ENCODE measurements around the gene SNRPD2. TPM values are rescaled to one million over a fixed set of nuclear protein-coding genes. Genes with fewer than 3 reads are reported as not detected.

Gene SNRPD2
- total and polyA plus RNA-seq, 2 of the 8 experiments (the other 6 are each of a cell fraction or from before 2014, with no cell fraction given): 645 to 759 TPM

DNA sequence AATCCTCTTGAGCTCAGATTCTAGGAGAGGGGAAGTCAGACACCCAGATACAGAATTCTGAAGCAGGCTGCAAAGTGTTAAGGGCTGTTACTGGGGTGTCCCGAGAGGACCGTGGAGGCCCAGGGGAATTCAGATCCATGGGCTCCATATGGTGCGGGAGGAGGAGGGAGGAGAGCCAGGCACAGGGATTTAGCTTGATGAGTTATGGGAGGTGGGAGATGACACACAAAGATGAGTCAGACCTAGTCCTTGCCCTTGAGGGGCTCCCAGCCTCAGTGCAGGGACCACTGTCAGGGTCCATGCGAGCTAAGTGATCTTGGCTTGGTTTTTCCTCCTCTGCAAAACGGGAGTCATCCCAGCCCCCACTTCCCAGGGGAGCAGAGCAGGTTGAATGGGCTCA is 38.1 kb downstream of the SNRPD2 start:
- no peak overlapping the region for H3K27ac ChIP-seq (ENCODE audit: low read depth, low read length)
- no peaks in the 10 kb centered on the region for H3K23me2 ChIP-seq (ENCODE audit: low read depth, low read length)
- H4K91ac ChIP-seq (replicated peaks; ENCODE audit: insufficient read length, low read length): no peak overlapping the region
- H3K4me1 ChIP-seq (replicated peaks in 1 of 4; ENCODE audit: control insufficient read depth in 3 of 4, insufficient read depth in 4 of 4, low read length in 3 of 4): peaks cover 0 to 4% (median 1%) of the 10 kb centered on the region in 4 experiments; a peak in 3 of 7 replicates
- H3K18ac ChIP-seq (ENCODE audit: extremely low read depth, low read length): no peak overlapping the region
- FAIRE-seq: no peak
- no peak overlapping the region for H2BK120ac ChIP-seq (replicated peaks; ENCODE audit: low read depth, low read length)
- no peaks in the 10 kb centered on the region for H3K79me1 ChIP-seq (ENCODE audit: low read depth, low read length)
- no peak overlapping the region for H3K23ac ChIP-seq (ENCODE audit: insufficient read length)
- no peak overlapping the region for H2BK12ac ChIP-seq (ENCODE audit: low read depth, low read length)
- H3K4ac ChIP-seq (replicated peaks; ENCODE audit: insufficient read length, low read depth, low read length): no peak overlapping the region
- no peaks in the 10 kb centered on the region for H3K36me3 ChIP-seq (ENCODE audit: control insufficient read depth in 2 of 4, insufficient read depth in 4 of 4, low read length in 3 of 4)
- no peak overlapping the region for H4K8ac ChIP-seq (ENCODE audit: extremely low read depth, insufficient read depth, low read length)
- no peak overlapping the region for H3K14ac ChIP-seq (ENCODE audit: insufficient read length)
- H3K4me3 ChIP-seq (ENCODE audit: extremely low read depth in 1 of 4, insufficient read depth in 2 of 4, low read depth in 3 of 4, low read length in 4 of 4): no peak overlapping the region
- no peak overlapping the region for H3K4me2 ChIP-seq (ENCODE audit: insufficient read depth in 1 of 2, low read depth in 2 of 2, low read length in 2 of 2)
- H2AK5ac ChIP-seq (ENCODE audit: low read depth, low read length): no peak overlapping the region
- H2AFZ ChIP-seq (ENCODE audit: low read length): peak overlapping the region; percentile 70
- H3K27me3 ChIP-seq (replicated peaks in 1 of 4; ENCODE audit: control insufficient read depth in 3 of 4, extremely low read depth in 1 of 4, insufficient read depth in 3 of 4, low read length in 3 of 4): no peaks in the 10 kb centered on the region
- POLR2A ChIA-PET (ENCODE audit: partially characterized antibody): interaction anchor here (1.0 to 1.8 kb wide), 2 partner anchors 38 to 125 kb away, joined by 3 to 4 read pairs; partner anchors contain the start of genes QPCTL and SNRPD2
- no peak overlapping the region for H3K56ac ChIP-seq (replicated peaks; ENCODE audit: insufficient read length, low read depth, low read length)
- no peak overlapping the region for H2BK20ac ChIP-seq (ENCODE audit: low read length)
- H3K79me2 ChIP-seq (ENCODE audit: control insufficient read depth in 1 of 2, insufficient read depth in 2 of 2, low read length in 2 of 2): no peaks in the 10 kb centered on the region
- DNase-seq (ENCODE audit: low read depth in 1 of 2, low spot score in 2 of 2): no peak
- no peak overlapping the region for H3K9ac ChIP-seq (replicated peaks in 1 of 4; ENCODE audit: extremely low read depth in 1 of 4, low read depth in 3 of 4, low read length in 3 of 4)
- no peak overlapping the region for H2BK5ac ChIP-seq (ENCODE audit: low read depth, low read length)
- H2BK15ac ChIP-seq (ENCODE audit: low read length): no peak overlapping the region
- CTCF ChIA-PET (ENCODE audit: partially characterized antibody): interaction anchor here (0.9 to 4.5 kb wide), 6 partner anchors 12 to 40 kb away, joined by 3 to 30 read pairs (median 4); partner anchors contain the start of genes GIPR and QPCTL
- no peaks in the 10 kb centered on the region for H3K9me3 ChIP-seq (ENCODE audit: insufficient read depth in 2 of 2, low read depth in 1 of 2, low read length in 1 of 2)
- no peaks in the 10 kb centered on the region for H4K20me1 ChIP-seq (replicated peaks in 1 of 2; ENCODE audit: control insufficient read depth in 1 of 2, insufficient read depth in 2 of 2, low read length in 2 of 2)
- WGBS, 2 experiments (ENCODE audit: extremely low coverage in 1 of 2, insufficient coverage in 1 of 2, insufficient read length in 1 of 2, insufficient replicate concordance in 2 of 2, low coverage in 1 of 2, low lambda C conversion rate in 2 of 2, missing lambda C conversion rate in 1 of 2): 79% methylated on average over 5 of the region's 5 CpGs; no CpG with 5 or more reads in 1 of the 2 experiments
- H4K5ac ChIP-seq (ENCODE audit: insufficient read length, low read depth, low read length): no peak overlapping the region
- TF ChIP-seq, protein P1, sequence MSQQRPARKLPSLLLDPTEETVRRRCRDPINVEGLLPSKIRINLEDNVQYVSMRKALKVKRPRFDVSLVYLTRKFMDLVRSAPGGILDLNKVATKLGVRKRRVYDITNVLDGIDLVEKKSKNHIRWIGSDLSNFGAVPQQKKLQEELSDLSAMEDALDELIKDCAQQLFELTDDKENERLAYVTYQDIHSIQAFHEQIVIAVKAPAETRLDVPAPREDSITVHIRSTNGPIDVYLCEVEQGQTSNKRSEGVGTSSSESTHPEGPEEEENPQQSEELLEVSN (IDR thresholded peaks at IDR 0.05): no peak
- no peak for TF ChIP-seq CBX8 (IDR thresholded peaks at IDR 0.05; ENCODE audit: borderline replicate concordance, low read depth, low read length)
- TF ChIP-seq RFX5 (IDR thresholded peaks at IDR 0.05; ENCODE audit: borderline replicate concordance, low read depth, low read length): no peak
- no peak for TF ChIP-seq GABPA (IDR thresholded peaks at IDR 0.05; ENCODE audit: borderline replicate concordance, insufficient read depth, low read length)
- no peak for TF ChIP-seq SIN3A (conservative IDR thresholded peaks at IDR 0.05 in 1 of 2, IDR thresholded peaks at IDR 0.05 in 1 of 2; ENCODE audit: low read depth in 1 of 2, low read length in 2 of 2)
- TF ChIP-seq HDAC6 (IDR thresholded peaks at IDR 0.05; ENCODE audit: low read depth, low read length): no peak
- TF ChIP-seq RBBP5 (IDR thresholded peaks at IDR 0.05; ENCODE audit: borderline replicate concordance, low read depth, low read length): no peak
- TF ChIP-seq CHD1 (IDR thresholded peaks at IDR 0.05; ENCODE audit: low read depth, low read length): no peak
- TF ChIP-seq CREB1 (IDR thresholded peaks at IDR 0.05): no peak
- no peak for TF ChIP-seq PHF8 (conservative IDR thresholded peaks at IDR 0.05; ENCODE audit: low read depth, low read length)
- TF ChIP-seq KDM5A (IDR thresholded peaks at IDR 0.05; ENCODE audit: low read length): no peak
- no peak for TF ChIP-seq POLR2A (IDR thresholded peaks at IDR 0.05; ENCODE audit: control extremely low read depth in 1 of 2, low read depth in 2 of 2, low read length in 2 of 2)
- TF ChIP-seq RAD21 (IDR thresholded peaks at IDR 0.05 in 1 of 2, conservative IDR thresholded peaks at IDR 0.05 in 1 of 2; ENCODE audit: low read depth in 2 of 2, low read length in 2 of 2): no peak

Data from H1 (cell line).